ENCODE measurements around the gene CTAGE1.

CTAGE1 gene

DNA sequence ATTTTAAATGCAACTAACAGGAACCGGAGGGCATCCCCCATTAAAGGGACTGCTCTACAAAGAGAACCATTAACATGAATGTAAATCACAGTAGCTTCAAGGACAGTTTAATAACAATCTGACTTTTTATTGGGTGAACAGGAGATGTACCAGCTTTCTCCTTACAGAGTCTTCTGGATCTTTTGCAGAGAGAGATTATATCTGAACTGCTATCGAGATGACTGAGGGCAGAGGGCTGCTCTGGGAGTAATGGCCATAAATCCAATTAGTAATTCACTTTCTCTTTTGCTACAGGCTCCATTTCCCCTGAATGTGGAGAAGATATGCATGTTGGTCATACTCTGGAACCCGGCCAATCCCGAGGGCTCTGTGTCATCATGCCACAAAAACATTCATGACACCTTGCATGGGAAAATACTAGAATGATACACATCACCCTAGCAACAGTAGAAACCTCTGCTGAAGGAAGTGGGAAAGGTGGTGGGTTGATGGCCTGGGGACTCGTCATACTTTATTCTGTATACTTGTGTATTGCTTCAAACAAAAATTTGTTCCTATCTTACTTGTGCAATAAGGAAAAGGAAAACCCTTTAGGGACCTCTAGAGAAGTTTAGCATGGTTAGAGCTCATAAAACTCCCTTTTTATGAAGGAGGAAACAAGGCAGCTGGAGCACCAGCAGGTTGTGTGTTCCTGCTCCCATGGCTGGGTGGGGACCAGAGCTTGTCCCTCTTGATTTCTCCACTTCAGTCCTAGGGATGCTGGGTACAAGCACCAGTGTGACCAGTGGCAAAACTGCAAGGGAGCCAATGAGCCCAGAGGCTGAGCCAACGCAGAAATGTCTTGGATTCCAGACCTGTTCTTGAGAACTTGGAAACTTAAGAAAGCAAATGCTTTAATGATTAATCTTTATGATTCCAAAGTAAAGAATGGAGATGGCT, 26.0 kb downstream of the CTAGE1 start:
- peak; percentile 91 for DNase-seq (ENCODE audit: low read depth)

DNA sequence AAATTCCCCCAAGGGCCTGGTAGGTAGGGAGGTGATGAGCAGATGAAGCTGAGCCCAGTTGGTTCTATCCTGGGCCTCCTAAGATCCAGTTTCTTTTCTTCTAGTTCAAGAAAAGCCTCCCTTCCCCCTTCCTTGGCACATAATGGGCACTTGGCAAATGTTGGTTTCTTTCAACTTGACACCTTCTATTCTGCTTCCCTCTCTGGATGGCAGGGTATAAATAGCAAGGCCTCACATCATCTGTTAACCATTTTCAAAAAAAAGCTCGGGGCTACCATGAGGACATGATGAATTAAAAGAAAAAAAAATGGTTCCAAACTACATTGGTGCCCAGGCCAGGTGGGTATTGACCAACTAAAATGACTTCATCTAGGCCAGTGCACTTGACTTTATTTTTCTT, 29.9 kb downstream of the CTAGE1 start:
- no peak for DNase-seq (ENCODE audit: low read depth)

- no peak for DNase-seq (ENCODE audit: low read depth)
Measured at GRCh38 chr18:22387364-22387763, 30.4 kb downstream of the CTAGE1 start.

GRCh38 chr18:22385718-22386117, 32.0 kb downstream of the CTAGE1 start:
- DNase-seq (ENCODE audit: low read depth), result peak; percentile 82

DNA sequence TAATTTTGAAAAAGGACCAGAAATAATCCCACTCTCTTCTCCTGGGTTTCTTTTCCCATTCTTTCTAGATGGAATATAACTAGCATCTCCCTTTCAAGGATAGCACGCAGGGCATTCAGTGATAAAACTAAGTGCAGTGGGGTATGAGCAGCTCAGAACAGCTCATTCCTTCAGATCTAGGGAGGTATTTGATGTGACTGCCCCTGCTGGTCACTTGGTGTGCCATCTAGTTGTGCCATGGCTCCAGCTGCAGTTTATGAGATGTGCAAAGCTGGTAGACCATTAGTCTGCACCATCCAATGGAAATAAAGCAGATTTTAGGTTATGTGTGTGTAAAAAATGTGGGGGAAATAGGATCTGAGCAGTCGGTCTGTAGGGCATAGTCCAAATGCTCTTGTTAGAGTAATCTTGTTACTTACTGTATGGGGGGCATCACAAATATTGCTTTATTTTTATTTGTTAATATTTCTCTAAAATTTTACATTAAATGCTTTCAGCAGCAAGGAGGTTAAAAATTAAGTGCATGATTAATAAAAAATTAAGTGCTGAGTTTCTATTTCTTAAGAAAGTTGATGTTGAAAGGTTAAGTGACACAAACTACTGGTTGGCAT, 38.9 kb downstream of the CTAGE1 start:
- DNase-seq (ENCODE audit: low read depth), result peak; percentile 53

- no peak for DNase-seq (ENCODE audit: low read depth)
Measured at GRCh38 chr18:22377769-22378168, 39.9 kb downstream of the CTAGE1 start.

DNA sequence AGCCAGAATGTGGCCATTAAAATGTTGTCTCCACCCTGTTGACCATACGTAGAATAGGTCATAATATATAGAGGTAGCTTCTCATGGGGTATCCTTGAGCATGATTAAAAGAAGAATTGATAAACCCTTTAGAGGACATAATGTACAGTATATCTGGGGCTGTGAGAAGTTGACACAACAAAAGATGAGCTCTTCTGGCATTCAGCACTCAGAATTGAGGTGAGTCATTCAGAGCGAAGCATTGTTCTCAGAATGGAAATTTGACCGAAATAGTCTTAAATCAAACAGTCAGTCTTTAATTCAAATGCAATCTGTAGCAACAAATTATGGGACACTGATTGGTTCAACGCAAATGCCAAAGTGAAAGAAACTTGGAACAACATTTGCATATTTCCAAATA, 47.3 kb downstream of the CTAGE1 start:
- DNase-seq (ENCODE audit: low read depth), result no peak

DNA sequence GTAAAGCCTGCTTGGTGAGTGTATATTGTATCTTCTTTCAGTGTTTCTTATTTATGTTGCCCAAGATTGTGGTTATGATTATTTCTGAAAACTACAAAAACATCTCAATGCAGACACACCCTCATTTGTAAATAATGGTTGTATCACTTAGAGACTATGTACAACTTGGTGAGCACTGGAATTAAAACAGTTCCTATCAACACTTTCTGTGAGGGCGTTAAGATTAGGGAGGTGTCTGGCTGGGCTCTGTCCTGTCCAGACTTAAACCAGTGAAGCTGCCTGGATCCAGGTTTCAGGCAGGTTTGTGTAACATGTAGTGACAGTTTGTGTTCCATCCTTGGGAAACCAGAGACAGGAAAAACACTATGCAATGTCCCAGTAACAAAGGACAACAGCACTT, 49.7 kb downstream of the CTAGE1 start:
- no peak for DNase-seq (ENCODE audit: low read depth)

- DNase-seq (ENCODE audit: low read depth), result no peak
Measured at GRCh38 chr18:22367303-22367702, 50.4 kb downstream of the CTAGE1 start.

DNA sequence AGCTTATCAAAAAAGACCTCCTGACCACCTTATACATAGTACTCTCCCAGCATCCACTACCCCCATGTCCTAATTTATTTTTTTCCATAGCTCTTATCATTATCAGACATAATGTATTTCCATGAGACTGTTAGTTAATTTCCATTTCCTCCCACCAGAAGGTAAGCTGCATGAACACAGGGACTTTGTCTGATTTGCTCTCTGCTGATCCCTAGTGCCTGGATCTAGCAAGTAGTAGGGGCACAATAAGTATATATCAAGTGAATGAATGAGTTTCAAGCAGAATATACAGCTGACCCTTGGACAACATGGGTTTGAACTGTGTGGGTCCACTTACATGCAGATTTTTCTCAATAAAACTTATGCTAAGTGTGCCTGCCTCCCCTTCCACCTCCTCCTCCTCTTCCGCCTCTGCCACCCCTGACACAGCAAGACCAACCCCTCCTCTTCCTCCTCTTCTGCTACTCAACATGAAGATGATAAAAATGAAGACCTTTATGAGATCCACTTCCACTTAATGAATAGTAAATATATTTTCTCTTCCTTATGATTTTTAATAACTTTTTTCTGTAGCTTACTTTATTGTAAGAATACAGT, 53.8 kb downstream of the CTAGE1 start:
- no peak for DNase-seq (ENCODE audit: low read depth)
